B cell (primary cell): ENCODE results near the gene B3GALT2. TPM values are rescaled to one million over a fixed set of nuclear protein-coding genes. Genes with fewer than 3 reads are reported as not detected.

Experiments
- ATAC-seq: fragments of 200-7000 bp; cut with Tn5 transposase; one replicate; pipeline ENCODE4 v1.10.0; 2021; ENCODE audit warnings: low read depth, mild to moderate bottlenecking, moderate number of reproducible peaks, moderate library complexity
- CTCF ChIA-PET: fragments of 350-600 bp; sonication (Branson Sonifier 250); formaldehyde crosslinking; loops from one replicate; lab custom pipeline; 2021; ENCODE audit warnings: antibody characterized with exemption, inconsistent platforms; lab: Charles Lee
- POLR2A ChIA-PET: fragments of 350-600 bp; sonication (Branson Sonifier 250); formaldehyde crosslinking; loops from one replicate; lab custom pipeline; 2021; ENCODE audit warnings: antibody characterized with exemption; lab: Charles Lee
- DNase-seq: peaks from one replicate; pipeline ENCODE4 v3.0.0; 2013
- H2AFZ ChIP-seq: 2 replicates; pipeline ENCODE4 v1.6.1; 2012; ENCODE audit warnings: mild to moderate bottlenecking, low read depth, low read length; ENCODE audit not compliant: insufficient read depth, poor library complexity, severe bottlenecking
- H3K27ac ChIP-seq, 2 donors: 1 replicate in 1 of 2; 2 replicates in 1 of 2; pipeline ENCODE4 v1.5.1; 2012 to 2013; ENCODE audit warnings: low read length in 2 of 2, mild to moderate bottlenecking in 2 of 2, moderate library complexity in 1 of 2
- H3K27me3 ChIP-seq, 4 experiments: fragments of 200-600 bp in 1 of 4; sonication (generic) in 1 of 4; replicated peaks in 1 of 4; 1 replicate in 2 of 4; 2 replicates in 2 of 4; pipeline versions ENCODE4 v1.6.1 to v1.7.0; 2013 to 2016; ENCODE audit warnings: low read length in 3 of 4, mild to moderate bottlenecking in 2 of 4, mixed read lengths in 1 of 4, moderate library complexity in 1 of 4; ENCODE audit not compliant: insufficient read depth in 4 of 4, control insufficient read depth in 3 of 4; ENCODE audit errors: control extremely low read depth in 1 of 4
- H3K36me3 ChIP-seq, 2 experiments: replicated peaks in 1 of 2; 1 replicate in 1 of 2; 2 replicates in 1 of 2; pipeline versions ENCODE4 v1.6.1 to v1.7.1; 2013; ENCODE audit warnings: low read length in 1 of 2; ENCODE audit not compliant: insufficient read depth in 2 of 2, control insufficient read depth in 1 of 2; ENCODE audit errors: control extremely low read depth in 1 of 2, extremely low read depth in 1 of 2
- H3K4me1 ChIP-seq, 2 donors: fragments of 200-600 bp in 1 of 2; sonication (generic) in 1 of 2; 1 replicate in 1 of 2; 2 replicates in 1 of 2; pipeline versions ENCODE4 v1.5.1 to v1.6.1; 2013 to 2017; ENCODE audit warnings: low read length in 2 of 2; ENCODE audit not compliant: control insufficient read depth in 2 of 2, insufficient read depth in 2 of 2
- H3K4me2 ChIP-seq: replicated peaks from 2 replicates; pipeline ENCODE3; 2012; ENCODE audit warnings: mild to moderate bottlenecking, low read depth, low read length; ENCODE audit not compliant: poor library complexity, severe bottlenecking
- H3K4me3 ChIP-seq, 5 experiments: fragments of 200-600 bp in 1 of 5; sonication (generic) in 1 of 5; 1 replicate in 3 of 5; 2 replicates in 2 of 5; pipeline versions ENCODE4 v1.5.1 to v1.7.0; 2011 to 2016; ENCODE audit warnings: low read length in 4 of 5, mild to moderate bottlenecking in 4 of 5, low read depth in 2 of 5, control low read depth in 1 of 5, moderate library complexity in 1 of 5; ENCODE audit not compliant: insufficient read depth in 1 of 5; ENCODE audit errors: control extremely low read depth in 1 of 5, extremely low read depth in 1 of 5
- H3K79me2 ChIP-seq: fragments of 200-600 bp; sonication (generic); one replicate; pipeline ENCODE4 v1.6.0; 2016; ENCODE audit warnings: low read length; ENCODE audit not compliant: control insufficient read depth, insufficient read depth
- H3K9ac ChIP-seq: fragments of 200-600 bp; sonication (generic); 2 replicates; pipeline ENCODE4 v1.6.1; 2017; ENCODE audit warnings: mild to moderate bottlenecking, low read length, moderate library complexity
- H3K9me3 ChIP-seq, 3 donors: one replicate each; pipeline versions ENCODE4 v1.6.1 to v1.7.1; 2013; ENCODE audit warnings: low read length in 2 of 3; ENCODE audit not compliant: control insufficient read depth in 2 of 3, insufficient read depth in 1 of 3; ENCODE audit errors: control extremely low read depth in 1 of 3
- H4K20me1 ChIP-seq: 2 replicates; pipeline ENCODE4 v1.6.0; 2012; ENCODE audit warnings: mild to moderate bottlenecking, low read length; ENCODE audit not compliant: insufficient read depth, control insufficient read depth, poor library complexity, severe bottlenecking
- H3K27ac Mint-ChIP-seq: one replicate; pipeline ENCODE4 v1.8.0; 2021; ENCODE audit warnings: mixed read lengths
- H3K27me3 Mint-ChIP-seq: one replicate; pipeline ENCODE4 v1.8.0; 2021; ENCODE audit warnings: mixed read lengths
- H3K4me1 Mint-ChIP-seq: one replicate; pipeline ENCODE4 v1.8.0; 2021; ENCODE audit warnings: mixed read lengths
- H3K4me3 Mint-ChIP-seq: one replicate; pipeline ENCODE4 v1.8.0; 2021; ENCODE audit warnings: mixed read lengths
- H3K9me3 Mint-ChIP-seq: one replicate; pipeline ENCODE4 v1.8.0; 2022; ENCODE audit warnings: mixed read lengths; ENCODE audit not compliant: insufficient read depth
- EZH2 ChIP-seq: IDR thresholded peaks from 2 replicates; pipeline ENCODE4 v1.6.1; 2012; ENCODE audit warnings: borderline replicate concordance, low read depth, mild to moderate bottlenecking, moderate library complexity, low read length; ENCODE audit not compliant: insufficient read depth, poor library complexity, severe bottlenecking
- WGBS: methylation state at CpG from one replicate; pipeline ENCODE4 v1.1.5; 2013; ENCODE audit warnings: missing lambda C conversion rate; ENCODE audit not compliant: insufficient coverage; 5-methylcytosine and 5-hydroxymethylcytosine counted together
- intact Hi-C: fragments of 100-400 bp; cut with micrococcal nuclease; formaldehyde crosslinking; loops from one replicate; pipeline ENCODE4 v1.10.0; 2022
- polyA plus RNA-seq: library from polyadenylated mRNA; depleted of rRNA; stranded (reverse); fragments of >200 nt; gene quantifications from 2 replicates; pipeline ENCODE4 v1.2.3, GENCODE V29; 2012
- total RNA-seq, 2 donors: library from RNA; stranded (reverse); fragments of 120-200 nt in 1 of 2; gene quantifications; 1 replicate in 1 of 2; 2 replicates in 1 of 2; pipeline versions ENCODE4 v1.2.3 to v1.2.4, GENCODE V29; 2013 to 2022
- TF ChIP-seq, protein P1 (sequence below): fragments of 200-600 bp; IDR thresholded peaks from one replicate; pipeline ENCODE4 v1.8.0; 2022; ENCODE audit warnings: antibody characterized with exemption, mild to moderate bottlenecking

The B3GALT2 gene
- total and polyA plus RNA-seq, 2 donors (not counting 1 experiment from before 2014, with no cell fraction given): 0.07 TPM; not detected in 1

GRCh38 chr1:193183019-193183627, 3.3 kb downstream of the B3GALT2 start:
- Mint-ChIP-seq H3K27ac (no peak overlapping the region), H3K4me1 (peaks cover 20% of the 10 kb centered on the region), H3K27me3 (no peaks in the 10 kb centered on the region), H3K4me3 (no peak overlapping the region), H3K9me3 (no peaks in the 10 kb centered on the region)
- Histone ChIP-seq H2AFZ (no peak overlapping the region), H3K9ac (no peak overlapping the region), H3K36me3 (no peaks in the 10 kb centered on the region), H3K9me3 (no peaks in the 10 kb centered on the region), H4K20me1 (peaks cover 25% of the 10 kb centered on the region), H3K79me2 (peaks cover 25% of the 10 kb centered on the region), H3K4me1 (peaks cover 4 to 13% of the 10 kb centered on the region in 2 donors), H3K27ac (no peak overlapping the region), H3K27me3 (no peaks in the 10 kb centered on the region), H3K4me3 (no peak overlapping the region), H3K4me2 (no peak overlapping the region)
- peak; percentile 54 for ATAC-seq
- no CpG with 5 or more reads among the region's 2 CpGs for WGBS
- CTCF ChIA-PET: interaction anchor here (0.9 to 1.6 kb wide), 7 partner anchors 14 to 1114 kb away, joined by 3 to 5 read pairs (median 3); no protein-coding TSS in a partner anchor
- no peak for TF ChIP-seq EZH2
- TF ChIP-seq, protein P1, sequence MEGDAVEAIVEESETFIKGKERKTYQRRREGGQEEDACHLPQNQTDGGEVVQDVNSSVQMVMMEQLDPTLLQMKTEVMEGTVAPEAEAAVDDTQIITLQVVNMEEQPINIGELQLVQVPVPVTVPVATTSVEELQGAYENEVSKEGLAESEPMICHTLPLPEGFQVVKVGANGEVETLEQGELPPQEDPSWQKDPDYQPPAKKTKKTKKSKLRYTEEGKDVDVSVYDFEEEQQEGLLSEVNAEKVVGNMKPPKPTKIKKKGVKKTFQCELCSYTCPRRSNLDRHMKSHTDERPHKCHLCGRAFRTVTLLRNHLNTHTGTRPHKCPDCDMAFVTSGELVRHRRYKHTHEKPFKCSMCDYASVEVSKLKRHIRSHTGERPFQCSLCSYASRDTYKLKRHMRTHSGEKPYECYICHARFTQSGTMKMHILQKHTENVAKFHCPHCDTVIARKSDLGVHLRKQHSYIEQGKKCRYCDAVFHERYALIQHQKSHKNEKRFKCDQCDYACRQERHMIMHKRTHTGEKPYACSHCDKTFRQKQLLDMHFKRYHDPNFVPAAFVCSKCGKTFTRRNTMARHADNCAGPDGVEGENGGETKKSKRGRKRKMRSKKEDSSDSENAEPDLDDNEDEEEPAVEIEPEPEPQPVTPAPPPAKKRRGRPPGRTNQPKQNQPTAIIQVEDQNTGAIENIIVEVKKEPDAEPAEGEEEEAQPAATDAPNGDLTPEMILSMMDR: peak; percentile 99
- DNase-seq: peak; percentile 64
- POLR2A ChIA-PET: no interaction called here
- intact Hi-C loops: loop anchor here (1.0 kb wide), 1 partner anchor 1112 kb away; no protein-coding TSS in a partner anchor

DNA sequence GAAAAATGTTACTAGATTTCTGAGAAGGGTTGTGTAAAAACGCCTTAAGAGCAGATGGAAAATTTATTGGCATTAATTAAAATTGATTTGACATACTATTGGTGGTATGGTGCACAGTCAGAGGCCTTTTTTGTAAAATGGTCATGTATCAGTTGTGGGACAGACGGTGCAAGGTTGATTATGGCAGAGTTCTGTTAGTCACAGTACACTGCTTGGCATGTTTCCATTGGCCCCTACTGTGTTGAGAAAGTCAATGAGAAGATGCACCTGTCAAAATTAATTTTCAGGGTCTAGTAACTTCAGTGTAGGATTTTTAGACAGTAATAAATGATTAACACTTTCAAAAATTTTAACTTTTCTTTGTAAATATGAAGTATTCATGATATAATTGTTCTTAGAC, 4.4 kb downstream of the B3GALT2 start:
- CTCF ChIA-PET: interaction anchor here (1.4 kb wide), 1 partner anchor 1115 kb away, joined by 5 read pairs; no protein-coding TSS in a partner anchor
- H3K4me1 Mint-ChIP-seq: peaks cover 17% of the 10 kb centered on the region

More for the DNA sequence above, 4.4 kb downstream of the B3GALT2 start:
- WGBS: 76% methylated on average over 2 of the region's 2 CpGs
- Histone ChIP-seq H3K79me2 (peaks cover 14% of the 10 kb centered on the region), H4K20me1 (peaks cover 15% of the 10 kb centered on the region), H3K4me3 (no peak overlapping the region), H3K27me3 (no peaks in the 10 kb centered on the region), H3K4me1 (peaks cover 4 to 13% of the 10 kb centered on the region in 2 donors), H3K4me2 (no peak overlapping the region), H3K36me3 (no peaks in the 10 kb centered on the region), H2AFZ (no peak overlapping the region), H3K27ac (no peak overlapping the region), H3K9ac (no peak overlapping the region), H3K9me3 (no peaks in the 10 kb centered on the region)
- H3K27ac Mint-ChIP-seq: no peak overlapping the region
- intact Hi-C loops: no loop called here
- no peaks in the 10 kb centered on the region for H3K9me3 Mint-ChIP-seq
- no peak for ATAC-seq
- no peak for DNase-seq
- no peak for TF ChIP-seq EZH2
- TF ChIP-seq, protein P1: no peak
- POLR2A ChIA-PET: no interaction called here
- H3K27me3 Mint-ChIP-seq: no peaks in the 10 kb centered on the region
- H3K4me3 Mint-ChIP-seq: no peak overlapping the region
